Measurements from ENCODE around the gene C17orf78. TPM values are rescaled to one million over a fixed set of nuclear protein-coding genes. Genes with fewer than 3 reads are reported as not detected.

C17orf78 gene
- total and polyA plus RNA-seq, 2 of the 13 experiments (the other 11 are each of a cell fraction or from before 2014, with no cell fraction given): not detected

DNA sequence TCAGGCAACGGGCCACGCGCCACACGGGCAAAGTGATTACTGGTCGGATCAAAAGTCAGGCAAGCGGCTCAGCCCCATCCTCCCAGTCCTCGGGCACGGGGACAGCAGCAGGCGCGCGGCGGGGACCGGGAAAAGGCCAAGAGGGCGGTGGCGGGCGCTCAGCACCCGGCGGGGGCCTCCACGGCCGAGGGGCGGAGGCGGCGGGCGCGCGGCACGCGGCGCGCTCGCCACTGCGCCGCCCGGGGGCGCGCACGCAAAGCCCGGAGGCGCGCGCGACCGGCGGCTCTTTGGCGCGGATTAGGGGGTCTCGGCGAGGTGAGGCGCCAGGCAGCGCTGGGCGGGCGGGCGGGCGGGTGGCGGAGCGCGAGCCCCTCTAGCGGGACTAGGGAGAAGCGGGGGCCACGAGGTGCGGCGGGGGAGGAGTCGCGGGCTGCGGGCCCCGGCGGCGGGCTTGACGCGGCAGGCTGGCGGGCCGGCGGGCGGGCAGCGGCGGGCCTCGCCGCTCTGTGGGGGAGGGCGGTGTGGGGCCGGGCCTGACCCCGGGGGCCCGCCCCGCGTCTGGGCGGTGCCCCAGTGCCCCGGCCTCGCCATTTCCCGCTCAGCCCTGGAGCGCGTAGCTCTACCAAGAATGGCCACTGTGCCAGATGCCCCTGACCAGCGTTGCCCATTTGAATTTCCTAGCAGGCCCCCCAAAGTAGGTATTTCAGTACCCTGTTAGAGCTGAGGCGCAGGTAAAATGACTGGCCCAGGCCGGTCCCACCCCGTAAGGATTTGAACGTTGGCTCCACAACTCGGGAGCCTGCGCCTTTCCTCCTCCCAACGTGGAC lies 31.1 kb downstream of the C17orf78 start, which contains the start of the genes ACACA and TADA2A (continued):
- TF ChIP-seq, protein P1, sequence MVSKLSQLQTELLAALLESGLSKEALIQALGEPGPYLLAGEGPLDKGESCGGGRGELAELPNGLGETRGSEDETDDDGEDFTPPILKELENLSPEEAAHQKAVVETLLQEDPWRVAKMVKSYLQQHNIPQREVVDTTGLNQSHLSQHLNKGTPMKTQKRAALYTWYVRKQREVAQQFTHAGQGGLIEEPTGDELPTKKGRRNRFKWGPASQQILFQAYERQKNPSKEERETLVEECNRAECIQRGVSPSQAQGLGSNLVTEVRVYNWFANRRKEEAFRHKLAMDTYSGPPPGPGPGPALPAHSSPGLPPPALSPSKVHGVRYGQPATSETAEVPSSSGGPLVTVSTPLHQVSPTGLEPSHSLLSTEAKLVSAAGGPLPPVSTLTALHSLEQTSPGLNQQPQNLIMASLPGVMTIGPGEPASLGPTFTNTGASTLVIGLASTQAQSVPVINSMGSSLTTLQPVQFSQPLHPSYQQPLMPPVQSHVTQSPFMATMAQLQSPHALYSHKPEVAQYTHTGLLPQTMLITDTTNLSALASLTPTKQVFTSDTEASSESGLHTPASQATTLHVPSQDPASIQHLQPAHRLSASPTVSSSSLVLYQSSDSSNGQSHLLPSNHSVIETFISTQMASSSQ (IDR thresholded peaks at IDR 0.05; ENCODE audit: low read depth): no peak
- TF ChIP-seq, protein P1 (CRISPR knock-in tag; IDR thresholded peaks at IDR 0.05; ENCODE audit: borderline replicate concordance): no peak
- no peak for TF ChIP-seq ZNF234 (CRISPR knock-in tag; conservative IDR thresholded peaks at IDR 0.05)
- TF ChIP-seq, protein P2, sequence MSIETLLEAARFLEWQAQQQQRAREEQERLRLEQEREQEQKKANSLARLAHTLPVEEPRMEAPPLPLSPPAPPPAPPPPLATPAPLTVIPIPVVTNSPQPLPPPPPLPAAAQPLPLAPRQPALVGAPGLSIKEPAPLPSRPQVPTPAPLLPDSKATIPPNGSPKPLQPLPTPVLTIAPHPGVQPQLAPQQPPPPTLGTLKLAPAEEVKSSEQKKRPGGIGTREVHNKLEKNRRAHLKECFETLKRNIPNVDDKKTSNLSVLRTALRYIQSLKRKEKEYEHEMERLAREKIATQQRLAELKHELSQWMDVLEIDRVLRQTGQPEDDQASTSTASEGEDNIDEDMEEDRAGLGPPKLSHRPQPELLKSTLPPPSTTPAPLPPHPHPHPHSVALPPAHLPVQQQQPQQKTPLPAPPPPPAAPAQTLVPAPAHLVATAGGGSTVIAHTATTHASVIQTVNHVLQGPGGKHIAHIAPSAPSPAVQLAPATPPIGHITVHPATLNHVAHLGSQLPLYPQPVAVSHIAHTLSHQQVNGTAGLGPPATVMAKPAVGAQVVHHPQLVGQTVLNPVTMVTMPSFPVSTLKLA (IDR thresholded peaks at IDR 0.05): no peak
- TF ChIP-seq ZNF121 (CRISPR knock-in tag; IDR thresholded peaks at IDR 0.05): no peak
- no peak for TF ChIP-seq RFX1 (IDR thresholded peaks at IDR 0.05)
- no peak for TF ChIP-seq CEBPB (IDR thresholded peaks at IDR 0.05; ENCODE audit: borderline replicate concordance, low read depth, low read length)
- no peak for TF ChIP-seq ZNF674 (CRISPR knock-in tag; IDR thresholded peaks at IDR 0.05; ENCODE audit: low read depth)
- no peak for TF ChIP-seq NBN (conservative IDR thresholded peaks at IDR 0.05)
- TF ChIP-seq, protein P3, sequence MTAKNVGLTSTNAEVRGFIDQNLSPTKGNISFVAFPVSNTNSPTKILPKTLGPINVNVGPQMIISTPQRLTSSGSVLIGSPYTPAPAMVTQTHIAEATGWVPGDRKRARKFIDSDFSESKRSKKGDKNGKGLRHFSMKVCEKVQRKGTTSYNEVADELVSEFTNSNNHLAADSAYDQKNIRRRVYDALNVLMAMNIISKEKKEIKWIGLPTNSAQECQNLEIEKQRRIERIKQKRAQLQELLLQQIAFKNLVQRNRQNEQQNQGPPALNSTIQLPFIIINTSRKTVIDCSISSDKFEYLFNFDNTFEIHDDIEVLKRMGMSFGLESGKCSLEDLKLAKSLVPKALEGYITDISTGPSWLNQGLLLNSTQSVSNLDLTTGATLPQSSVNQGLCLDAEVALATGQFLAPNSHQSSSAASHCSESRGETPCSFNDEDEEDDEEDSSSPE (CRISPR knock-in tag; IDR thresholded peaks at IDR 0.05): peak; percentile 87
- TF ChIP-seq, protein P4, sequence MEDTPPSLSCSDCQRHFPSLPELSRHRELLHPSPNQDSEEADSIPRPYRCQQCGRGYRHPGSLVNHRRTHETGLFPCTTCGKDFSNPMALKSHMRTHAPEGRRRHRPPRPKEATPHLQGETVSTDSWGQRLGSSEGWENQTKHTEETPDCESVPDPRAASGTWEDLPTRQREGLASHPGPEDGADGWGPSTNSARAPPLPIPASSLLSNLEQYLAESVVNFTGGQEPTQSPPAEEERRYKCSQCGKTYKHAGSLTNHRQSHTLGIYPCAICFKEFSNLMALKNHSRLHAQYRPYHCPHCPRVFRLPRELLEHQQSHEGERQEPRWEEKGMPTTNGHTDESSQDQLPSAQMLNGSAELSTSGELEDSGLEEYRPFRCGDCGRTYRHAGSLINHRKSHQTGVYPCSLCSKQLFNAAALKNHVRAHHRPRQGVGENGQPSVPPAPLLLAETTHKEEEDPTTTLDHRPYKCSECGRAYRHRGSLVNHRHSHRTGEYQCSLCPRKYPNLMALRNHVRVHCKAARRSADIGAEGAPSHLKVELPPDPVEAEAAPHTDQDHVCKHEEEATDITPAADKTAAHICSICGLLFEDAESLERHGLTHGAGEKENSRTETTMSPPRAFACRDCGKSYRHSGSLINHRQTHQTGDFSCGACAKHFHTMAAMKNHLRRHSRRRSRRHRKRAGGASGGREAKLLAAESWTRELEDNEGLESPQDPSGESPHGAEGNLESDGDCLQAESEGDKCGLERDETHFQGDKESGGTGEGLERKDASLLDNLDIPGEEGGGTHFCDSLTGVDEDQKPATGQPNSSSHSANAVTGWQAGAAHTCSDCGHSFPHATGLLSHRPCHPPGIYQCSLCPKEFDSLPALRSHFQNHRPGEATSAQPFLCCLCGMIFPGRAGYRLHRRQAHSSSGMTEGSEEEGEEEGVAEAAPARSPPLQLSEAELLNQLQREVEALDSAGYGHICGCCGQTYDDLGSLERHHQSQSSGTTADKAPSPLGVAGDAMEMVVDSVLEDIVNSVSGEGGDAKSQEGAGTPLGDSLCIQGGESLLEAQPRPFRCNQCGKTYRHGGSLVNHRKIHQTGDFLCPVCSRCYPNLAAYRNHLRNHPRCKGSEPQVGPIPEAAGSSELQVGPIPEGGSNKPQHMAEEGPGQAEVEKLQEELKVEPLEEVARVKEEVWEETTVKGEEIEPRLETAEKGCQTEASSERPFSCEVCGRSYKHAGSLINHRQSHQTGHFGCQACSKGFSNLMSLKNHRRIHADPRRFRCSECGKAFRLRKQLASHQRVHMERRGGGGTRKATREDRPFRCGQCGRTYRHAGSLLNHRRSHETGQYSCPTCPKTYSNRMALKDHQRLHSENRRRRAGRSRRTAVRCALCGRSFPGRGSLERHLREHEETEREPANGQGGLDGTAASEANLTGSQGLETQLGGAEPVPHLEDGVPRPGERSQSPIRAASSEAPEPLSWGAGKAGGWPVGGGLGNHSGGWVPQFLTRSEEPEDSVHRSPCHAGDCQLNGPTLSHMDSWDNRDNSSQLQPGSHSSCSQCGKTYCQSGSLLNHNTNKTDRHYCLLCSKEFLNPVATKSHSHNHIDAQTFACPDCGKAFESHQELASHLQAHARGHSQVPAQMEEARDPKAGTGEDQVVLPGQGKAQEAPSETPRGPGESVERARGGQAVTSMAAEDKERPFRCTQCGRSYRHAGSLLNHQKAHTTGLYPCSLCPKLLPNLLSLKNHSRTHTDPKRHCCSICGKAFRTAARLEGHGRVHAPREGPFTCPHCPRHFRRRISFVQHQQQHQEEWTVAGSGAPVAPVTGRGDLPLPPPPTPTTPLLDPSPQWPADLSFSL (CRISPR knock-in tag; IDR thresholded peaks at IDR 0.05): no peak
- TF ChIP-seq ZNF101 (CRISPR knock-in tag; IDR thresholded peaks at IDR 0.05; ENCODE audit: borderline replicate concordance, low read depth): no peak
- peak; percentile 68 for TF ChIP-seq SRSF1 (optimal IDR thresholded peaks at IDR 0.05; ENCODE audit: low read depth, low read length)
- TF ChIP-seq CEBPG (CRISPR knock-in tag; IDR thresholded peaks at IDR 0.05): 0 out of 2 replicates have a peak, but pooled peaks have one; percentile 16
- no peak for TF ChIP-seq ZNF737 (CRISPR knock-in tag; IDR thresholded peaks at IDR 0.05; ENCODE audit: borderline replicate concordance)
- TF ChIP-seq ZNF292 (CRISPR knock-in tag; IDR thresholded peaks at IDR 0.05; ENCODE audit: borderline replicate concordance, low read depth): no peak
